ENCODE results near the gene ARAP2.

The ARAP2 gene

GRCh38 chr4:36267486-36268268, 23.4 kb upstream of the ARAP2 start:
- DNase-seq (ENCODE audit: low read depth in 3 of 3, low spot score in 1 of 3), result no peak

- DNase-seq (ENCODE audit: low read depth in 3 of 3, low spot score in 1 of 3), result no peak
Observed at GRCh38 chr4:36264207-36264826, 20.0 kb upstream of the ARAP2 start.

DNA sequence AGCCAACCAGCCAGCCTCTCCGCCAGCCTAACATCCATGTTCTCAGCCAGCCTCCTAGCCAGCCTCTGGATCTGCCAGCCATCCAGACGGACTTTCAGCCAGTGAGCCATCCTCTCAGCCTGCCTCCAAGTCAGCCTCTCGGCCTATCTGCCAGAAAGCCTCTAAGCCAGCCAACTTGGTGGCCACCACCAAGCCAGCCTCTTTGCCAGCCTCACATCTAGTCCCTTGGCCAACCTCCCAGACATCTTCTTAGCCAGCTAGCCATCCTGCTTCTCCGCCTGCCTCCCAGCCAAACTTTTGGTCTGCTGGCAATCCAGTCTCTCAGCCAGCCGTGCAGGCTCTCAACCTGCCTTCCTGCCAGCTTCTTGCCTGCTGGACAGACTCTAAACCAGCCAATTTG, 16.4 kb upstream of the ARAP2 start:
- no peak for DNase-seq (ENCODE audit: low read depth in 3 of 3, low spot score in 1 of 3)

DNA sequence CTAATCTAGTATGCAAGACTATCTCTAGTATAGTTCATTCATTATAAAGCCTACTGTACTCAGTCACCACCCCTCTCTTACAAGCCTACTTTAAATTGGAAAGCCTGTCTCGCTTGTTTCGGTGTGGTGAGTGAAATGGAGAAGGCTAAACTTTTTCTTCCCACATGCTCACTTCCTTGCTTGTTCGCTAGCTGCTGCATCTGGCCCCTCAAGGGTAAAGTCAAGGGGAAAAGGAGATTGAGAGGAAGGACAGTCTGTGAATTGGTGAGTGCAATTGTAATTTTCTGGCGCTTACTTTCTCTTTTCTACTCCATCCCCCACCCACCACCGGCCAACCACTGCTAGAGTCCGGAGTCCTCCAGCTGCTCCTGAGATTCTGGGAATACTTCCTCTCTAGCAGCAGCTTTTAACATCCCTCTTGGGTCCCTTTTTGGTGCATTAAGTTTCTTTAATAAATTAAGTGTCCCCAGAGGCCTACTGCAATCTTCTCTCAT, 12.1 kb upstream of the ARAP2 start:
- DNase-seq (ENCODE audit: low read depth in 3 of 3, low spot score in 1 of 3), result no peak

- peak in 2 of 3 donors; percentile 35 to 54 for DNase-seq (ENCODE audit: low read depth in 3 of 3, low spot score in 1 of 3)
Observed at GRCh38 chr4:36255577-36255976, 11.3 kb upstream of the ARAP2 start.

DNA sequence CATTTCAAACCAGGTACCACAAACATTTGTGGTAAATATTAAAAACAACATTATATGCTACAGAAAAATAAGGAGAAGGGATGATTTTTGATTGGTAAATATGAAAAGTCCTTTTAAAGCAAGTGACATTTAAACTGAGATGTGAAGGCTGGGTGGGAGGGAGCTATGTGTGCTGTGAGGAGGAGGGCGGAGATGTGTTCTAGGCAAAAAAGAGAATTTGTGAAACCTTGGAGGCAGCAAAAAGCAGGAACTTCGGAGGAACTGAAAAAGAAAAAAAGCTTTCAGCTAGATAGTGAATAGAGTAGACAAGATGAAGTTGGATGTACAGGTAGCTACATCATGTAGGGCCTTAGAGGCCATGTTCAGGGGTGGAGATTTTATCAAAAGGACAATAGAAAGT, 10.1 kb upstream of the ARAP2 start:
- DNase-seq (ENCODE audit: low read depth in 3 of 3, low spot score in 1 of 3), result no peak

GRCh38 chr4:36251983-36252382, 7.7 kb upstream of the ARAP2 start:
- DNase-seq (ENCODE audit: low read depth in 3 of 3, low spot score in 1 of 3), result no peak

- DNase-seq (ENCODE audit: low read depth in 3 of 3, low spot score in 1 of 3), result no peak
Observed at GRCh38 chr4:36249610-36250009, 5.3 kb upstream of the ARAP2 start.

GRCh38 chr4:36243355-36244256, 708 bp downstream of the ARAP2 start:
- DNase-seq (ENCODE audit: low read depth in 3 of 3, low spot score in 1 of 3), result peak in 2 of 3 donors; percentile 13 to 36

- no peak for DNase-seq (ENCODE audit: low read depth in 3 of 3, low spot score in 1 of 3)
Observed at GRCh38 chr4:36242629-36243354, 1.5 kb downstream of the ARAP2 start.

GRCh38 chr4:36241771-36242170, 2.5 kb downstream of the ARAP2 start:
- DNase-seq (ENCODE audit: low read depth in 3 of 3, low spot score in 1 of 3), result no peak

DNA sequence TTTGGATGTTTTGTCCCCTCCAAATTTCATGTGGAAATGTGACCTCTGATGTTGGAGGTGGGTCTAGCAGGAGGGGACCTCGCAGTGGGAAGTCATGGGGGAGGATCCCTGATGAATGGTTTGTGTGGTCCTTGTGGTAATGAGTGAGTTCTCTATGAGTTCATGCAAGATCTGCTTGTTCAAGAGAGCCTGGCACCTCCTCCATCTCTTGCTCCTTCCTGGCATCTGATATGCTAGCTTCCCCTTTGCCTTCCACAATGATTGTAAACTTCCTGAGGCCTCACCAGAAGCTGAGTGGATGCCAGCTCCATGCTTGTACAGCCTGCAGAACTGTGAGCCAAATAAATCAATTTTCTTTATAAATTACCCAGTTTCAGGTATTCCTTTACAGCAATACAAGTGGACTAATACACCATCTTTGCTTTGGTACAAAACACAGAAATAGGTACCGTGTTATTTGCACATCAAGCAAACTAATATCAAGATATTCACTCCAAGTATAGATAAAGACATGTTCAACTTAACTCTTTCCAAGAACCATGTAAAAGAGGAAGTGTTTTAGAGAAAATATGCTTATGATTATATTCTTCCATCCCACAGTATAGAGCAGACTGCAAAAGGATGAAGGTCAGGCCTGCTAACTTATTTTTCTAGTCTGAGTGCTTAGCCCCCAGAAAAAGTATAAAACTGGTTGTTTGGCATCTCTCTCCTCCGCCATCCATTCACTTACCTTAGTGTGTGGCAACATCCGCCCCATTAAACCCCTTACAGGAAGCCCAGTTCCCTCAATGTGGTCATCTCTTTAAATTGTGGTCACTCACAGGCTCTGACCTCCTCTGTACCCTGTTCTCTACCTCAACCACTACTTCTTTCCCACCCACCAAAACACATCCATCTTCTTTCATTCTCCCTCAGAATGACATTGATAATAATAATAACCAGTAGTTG, 6.7 kb downstream of the ARAP2 start:
- no peak for DNase-seq (ENCODE audit: low read depth in 3 of 3, low spot score in 1 of 3)

DNA sequence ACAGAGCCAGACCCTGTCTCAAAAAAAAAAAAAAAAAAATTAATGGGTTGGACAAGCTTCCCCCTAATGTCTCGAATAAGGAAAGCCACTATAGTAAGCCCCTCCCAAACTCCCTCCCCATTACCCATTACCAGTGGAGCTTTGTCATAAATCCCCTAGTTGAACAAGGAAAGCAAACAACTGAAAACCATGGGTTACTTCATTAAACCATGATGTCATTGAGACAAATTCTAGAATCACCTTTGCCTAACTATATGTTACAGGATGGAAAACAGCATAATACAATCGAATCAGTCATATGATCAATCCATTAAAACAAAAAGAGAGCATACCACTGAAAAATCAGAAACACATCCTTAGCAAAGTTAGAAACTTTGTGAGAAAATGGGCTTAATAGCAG, 8.2 kb downstream of the ARAP2 start:
- DNase-seq (ENCODE audit: low read depth in 3 of 3, low spot score in 1 of 3), result no peak

DNA sequence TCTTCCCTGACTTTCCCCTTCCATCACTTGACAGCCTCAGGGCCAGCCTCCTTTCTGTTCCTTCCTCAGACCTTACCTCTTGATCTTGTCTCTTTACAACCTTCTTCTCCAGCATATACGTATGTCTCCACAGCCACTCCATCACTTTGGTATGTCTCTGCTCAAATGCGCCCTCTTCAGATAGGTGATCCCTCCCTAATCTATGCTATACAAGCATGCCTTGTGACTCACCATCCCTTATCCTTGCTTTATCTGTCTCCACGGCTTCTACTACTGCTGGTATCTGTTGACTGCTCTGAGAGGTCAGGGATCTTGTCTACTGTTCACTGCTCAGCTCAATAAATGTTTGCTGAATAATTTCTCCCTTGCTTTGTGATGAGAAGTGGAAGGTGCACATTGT, 9.0 kb downstream of the ARAP2 start:
- no peak for DNase-seq (ENCODE audit: low read depth in 3 of 3, low spot score in 1 of 3)

DNA sequence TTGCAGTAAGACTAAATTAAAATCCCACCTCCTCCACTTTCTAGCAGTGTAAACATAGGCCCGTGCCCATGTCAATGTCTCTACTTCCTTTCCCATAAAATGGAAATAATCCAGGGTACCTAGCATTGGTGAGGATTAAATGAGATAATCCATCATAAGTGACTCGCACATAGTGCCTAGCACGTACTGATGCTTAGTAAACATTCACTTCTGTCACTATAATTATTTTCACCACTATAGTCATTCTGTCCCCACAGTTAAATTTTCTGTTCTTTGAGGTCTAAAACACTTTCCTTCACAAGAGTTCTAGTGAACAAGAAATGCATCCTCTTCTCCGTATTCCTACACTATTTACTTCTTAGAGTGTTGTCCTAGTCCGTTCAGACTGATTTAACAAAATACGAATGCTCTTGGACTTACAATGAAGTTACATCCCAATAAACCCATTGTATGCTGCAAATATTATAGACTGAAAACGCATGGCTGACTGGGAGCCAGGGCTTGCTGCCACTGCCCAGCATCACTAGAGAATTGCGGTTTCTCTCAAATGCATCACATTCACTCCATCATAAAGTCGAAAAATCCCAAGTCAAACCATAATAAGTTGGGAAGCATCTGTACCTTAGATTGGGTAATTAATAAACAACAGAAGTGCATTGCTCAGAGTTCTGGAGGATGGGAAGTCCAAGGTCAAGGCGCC, 10.6 kb downstream of the ARAP2 start:
- DNase-seq (ENCODE audit: low read depth in 3 of 3, low spot score in 1 of 3), result no peak

GRCh38 chr4:36230534-36230933, 13.8 kb downstream of the ARAP2 start:
- DNase-seq (ENCODE audit: low read depth in 3 of 3, low spot score in 1 of 3), result no peak

DNA sequence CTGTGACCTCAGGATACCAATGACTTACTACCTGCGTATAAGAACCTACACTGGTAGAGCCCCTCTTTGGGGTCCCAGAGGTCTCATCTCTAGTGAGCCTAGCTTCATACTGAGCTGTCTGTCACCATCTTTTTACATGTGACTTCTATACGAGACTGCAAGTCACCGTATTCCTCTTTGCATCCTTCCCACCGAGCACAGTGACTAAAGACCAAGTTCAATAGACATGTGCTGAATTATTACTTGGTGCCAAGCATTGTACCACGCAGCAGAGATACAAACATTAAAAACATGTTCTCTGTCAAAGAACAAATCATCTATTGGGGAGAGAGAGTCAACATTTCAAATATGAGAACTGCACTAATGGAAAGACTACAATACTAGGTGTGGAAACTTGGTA, 16.4 kb downstream of the ARAP2 start:
- no peak for DNase-seq (ENCODE audit: low read depth in 3 of 3, low spot score in 1 of 3)

DNA sequence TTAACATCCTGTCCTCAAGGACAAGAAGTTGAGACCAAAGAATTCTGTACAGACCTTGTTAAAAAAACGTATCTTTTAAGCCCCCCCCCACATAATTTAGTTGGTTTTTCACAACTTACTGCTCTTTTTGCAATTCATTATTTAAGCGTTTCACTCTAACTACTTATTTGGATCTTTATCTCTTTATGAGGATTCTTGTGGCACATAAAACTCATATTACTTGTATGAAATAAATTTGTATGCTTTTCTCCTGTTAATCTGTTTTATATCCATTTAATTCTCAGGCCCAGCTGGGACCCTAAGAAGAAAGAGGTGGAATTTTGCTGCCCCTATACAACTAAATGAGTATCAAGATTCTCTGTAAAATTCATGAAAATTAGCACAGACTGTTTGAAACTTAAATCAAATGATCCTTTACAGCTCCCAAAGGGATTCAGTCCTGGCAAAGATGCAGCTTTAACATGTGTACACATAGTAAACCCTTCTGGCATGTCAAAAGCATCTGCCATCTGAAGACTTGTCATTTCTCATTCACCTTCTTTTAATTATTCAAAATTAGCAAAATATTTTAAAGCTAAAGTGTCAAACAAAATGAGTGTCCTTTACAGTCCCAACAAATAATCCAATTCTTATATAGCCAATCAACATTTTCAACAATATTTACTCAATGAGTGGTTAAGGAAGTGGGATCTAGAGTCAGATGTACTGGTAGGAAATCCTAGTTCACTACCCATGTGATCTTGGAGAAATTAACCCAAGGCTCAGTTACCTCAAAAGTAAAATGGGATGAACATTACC, 17.7 kb downstream of the ARAP2 start:
- no peak for DNase-seq (ENCODE audit: low read depth in 3 of 3, low spot score in 1 of 3)
